PFSK-1 (cell line): ENCODE measurements around the gene MTUS2.

Source experiments
- FOXP2 ChIP-seq: optimal IDR thresholded peaks from 2 replicates; pipeline ENCODE3; 2011; ENCODE audit warnings: borderline replicate concordance, control low read depth, inconsistent platforms; ENCODE audit not compliant: insufficient read depth; ENCODE audit errors: extremely low read length, extremely low read depth
- POLR2AphosphoS5 ChIP-seq: IDR thresholded peaks from 2 replicates; pipeline ENCODE4 v1.6.1; 2012; ENCODE audit warnings: low read depth, mild to moderate bottlenecking, control low read depth, low read length, moderate library complexity
- REST ChIP-seq, 2 experiments: IDR thresholded peaks; 2 replicates each; pipeline versions ENCODE4 v1.6.1 to v1.8.0; 2011 to 2012; ENCODE audit warnings: low read depth in 2 of 2, low read length in 2 of 2, control low read depth in 1 of 2, inconsistent platforms in 1 of 2, mild to moderate bottlenecking in 1 of 2, moderate library complexity in 1 of 2; ENCODE audit not compliant: insufficient read depth in 1 of 2

GRCh38 chr13:28935104-28935503 is 115.0 kb downstream of the MTUS2 start:
- TF ChIP-seq POLR2AphosphoS5, result no peak
- no peak for TF ChIP-seq FOXP2
- no peak for TF ChIP-seq REST (IDR thresholded peaks at IDR 0.05; ENCODE audit: insufficient read depth in 1 of 2, low read depth in 2 of 2, low read length in 2 of 2)
